Measurements from ENCODE around the gene MDM2.

MDM2 gene

DNA sequence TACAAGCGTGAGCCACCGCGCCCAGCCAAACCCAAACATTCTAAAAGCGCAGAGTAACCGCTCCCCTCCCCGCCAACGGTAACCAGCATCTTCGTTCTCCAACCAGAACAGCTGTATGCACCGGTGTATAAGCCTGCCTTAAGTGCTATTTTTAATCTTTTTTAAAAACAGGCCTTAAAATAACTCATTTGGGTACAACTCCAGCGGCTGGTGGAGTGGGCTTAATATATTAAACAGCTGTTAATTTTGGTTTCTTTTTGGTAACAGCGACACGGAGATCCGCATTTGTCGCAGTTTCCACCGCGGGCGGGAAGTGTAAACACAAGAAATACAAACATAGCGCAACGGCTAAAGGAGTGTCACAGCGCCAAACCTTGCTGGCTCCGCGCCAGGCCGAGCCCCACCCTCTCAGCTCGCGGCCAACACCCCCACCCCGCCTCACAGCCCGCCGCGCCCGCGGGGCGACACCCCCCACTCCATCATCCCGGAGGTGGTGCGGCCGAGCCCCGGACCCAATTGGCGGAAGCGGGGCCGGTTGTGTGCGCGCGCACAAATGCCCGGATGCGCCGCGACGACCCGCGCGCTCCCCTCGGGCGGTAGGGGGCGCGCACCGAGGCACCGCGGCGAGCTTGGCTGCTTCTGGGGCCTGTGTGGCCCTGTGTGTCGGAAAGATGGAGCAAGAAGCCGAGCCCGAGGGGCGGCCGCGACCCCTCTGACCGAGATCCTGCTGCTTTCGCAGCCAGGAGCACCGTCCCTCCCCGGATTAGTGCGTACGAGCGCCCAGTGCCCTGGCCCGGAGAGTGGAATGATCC, at the start of gene MDM2:
TSS of gene MDM2 (plus strand) at position 602 of the 812 bp plus-strand sequence. CDS start 301 bp downstream, outside the sequence.
- peak; percentile 92 for DNase-seq

DNA sequence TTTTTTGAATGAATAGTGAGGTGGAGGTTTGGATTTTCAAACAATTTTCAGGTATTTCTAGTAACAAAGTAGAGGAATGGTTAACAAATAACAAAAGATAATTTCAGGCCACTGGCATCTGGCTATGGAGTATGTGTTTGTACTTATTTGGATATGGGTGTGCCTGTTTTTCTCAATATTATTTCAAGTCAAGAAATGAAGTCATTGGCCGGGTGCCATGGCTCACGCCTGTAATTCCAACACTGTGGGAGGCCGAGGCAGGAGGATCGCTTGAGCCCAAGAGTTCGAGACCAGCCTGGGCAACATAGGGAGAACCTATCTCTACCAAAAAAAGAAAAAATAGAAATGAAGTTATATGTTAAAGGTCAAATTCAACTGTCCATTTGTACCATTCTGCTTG, 48.1 kb upstream of the MDM2 start:
- no peak for DNase-seq

DNA sequence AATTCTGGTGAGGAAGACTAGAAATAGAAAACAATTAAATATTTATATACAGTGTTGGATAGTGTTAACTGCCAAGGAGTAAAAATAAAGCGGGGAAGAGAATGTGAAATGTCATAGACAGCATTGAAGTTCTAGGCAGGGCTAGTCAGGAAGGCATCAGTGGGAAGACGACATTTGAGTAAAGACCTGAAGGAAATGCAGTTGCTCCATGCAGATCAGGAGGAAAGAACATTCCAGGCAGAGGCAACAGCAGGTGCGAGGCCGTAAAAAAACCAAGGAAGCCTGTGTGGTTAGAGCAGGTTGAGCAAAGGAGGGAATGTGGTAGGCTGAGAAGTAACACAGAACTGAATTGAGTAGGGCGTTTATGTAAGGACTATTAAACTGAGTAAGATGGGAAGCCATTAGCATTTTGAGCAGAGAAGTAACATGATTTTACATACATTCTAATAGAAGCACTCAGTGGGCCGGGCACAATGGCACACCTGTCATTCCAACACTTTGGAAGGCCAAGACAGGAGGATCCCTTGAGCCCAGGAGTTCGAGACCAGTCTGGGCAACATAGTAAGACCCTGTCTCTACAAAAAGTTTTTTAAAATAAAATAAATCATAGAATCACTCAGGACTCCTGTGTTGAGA, 47.1 kb upstream of the MDM2 start:
- DNase-seq, result no peak

DNA sequence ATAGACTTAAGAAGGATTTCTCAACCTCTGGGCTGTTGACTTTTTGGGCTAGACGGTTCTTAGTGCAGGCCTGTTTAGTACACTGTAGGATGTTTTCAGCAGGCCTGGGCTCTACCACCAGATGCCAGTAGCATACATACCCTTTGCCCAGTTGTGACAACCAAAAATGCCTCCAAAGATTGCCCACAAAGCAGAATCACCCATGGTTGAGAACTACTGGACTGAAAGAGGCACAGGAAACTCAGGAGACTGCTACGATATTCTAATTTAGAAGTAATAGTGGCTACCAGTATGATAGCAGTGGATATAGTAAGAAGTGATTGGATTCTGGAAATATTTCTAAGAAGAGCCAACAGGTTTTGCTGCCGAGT, 46.5 kb upstream of the MDM2 start:
- DNase-seq, result no peak

DNA sequence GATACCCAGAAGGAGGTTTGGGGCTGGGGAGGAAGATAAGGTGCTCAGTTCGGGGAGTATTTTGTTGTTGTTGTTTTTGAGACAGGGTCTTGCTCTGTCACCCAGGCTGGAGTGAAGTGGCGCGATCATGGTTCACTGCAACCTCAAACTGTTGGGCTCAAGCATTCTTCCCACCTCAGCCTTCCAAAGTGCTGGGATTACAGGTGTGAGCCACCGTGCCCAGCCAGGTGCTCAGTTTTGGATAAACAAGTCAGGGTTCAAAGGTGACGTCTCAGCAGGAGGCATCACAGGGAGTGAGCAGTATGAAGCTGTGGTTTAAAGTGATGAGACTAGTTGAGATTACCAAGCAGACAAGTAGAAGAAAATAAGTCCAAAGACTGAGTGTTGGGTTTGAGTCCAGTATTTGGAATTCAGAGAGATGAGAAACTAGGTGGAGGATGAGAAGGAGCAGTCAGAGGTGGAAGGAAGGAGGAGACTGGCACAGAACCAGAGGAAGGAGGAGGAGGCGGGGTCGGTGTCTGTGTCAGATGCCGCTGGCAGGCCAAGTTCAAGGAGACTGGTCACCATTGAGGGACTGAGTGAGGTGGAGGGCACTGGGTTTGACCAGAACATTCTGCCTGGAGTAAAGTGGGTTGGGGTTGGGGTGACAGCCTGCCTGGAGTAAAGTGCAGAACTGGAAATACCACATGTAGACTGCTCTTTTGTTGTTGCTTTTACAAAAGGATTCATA, 45.9 kb upstream of the MDM2 start:
- no peak for DNase-seq

DNA sequence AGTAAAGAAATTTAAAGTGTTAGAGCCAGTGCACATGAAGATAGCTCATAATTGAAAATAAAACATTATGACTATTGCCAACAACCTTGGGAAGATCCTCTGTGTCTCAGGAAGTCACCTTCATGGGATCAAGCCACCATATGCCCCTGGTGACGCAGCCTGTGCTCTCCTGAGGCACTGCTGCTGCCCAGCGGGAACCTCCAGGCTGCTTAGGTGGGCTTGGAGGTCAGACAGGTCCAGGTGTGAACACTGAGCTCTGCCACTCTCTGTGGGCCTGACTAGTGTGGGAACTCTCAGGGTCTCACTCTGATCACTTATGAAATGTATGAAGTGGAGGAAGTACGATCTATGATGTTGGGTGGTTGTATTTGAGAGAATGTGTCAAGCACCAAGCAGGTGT, 45.3 kb upstream of the MDM2 start:
- DNase-seq, result no peak

DNA sequence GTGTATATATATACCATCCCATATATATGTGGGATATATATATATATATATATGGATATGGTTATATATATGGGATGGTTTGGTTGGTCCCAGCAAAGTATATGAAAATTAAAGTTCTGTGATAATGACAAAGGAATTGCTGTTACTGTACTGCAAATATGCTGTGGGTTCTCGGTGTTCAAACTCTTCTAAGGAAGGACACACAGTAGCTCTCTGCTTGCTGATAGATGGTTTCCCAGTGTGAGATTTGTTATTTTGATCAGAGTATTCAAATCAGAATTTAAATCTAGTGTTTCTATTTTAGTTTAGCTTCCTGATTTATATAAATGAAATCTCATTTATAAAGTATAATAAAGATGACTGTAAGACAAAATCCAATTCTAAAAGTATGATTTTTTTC, 42.3 kb upstream of the MDM2 start:
- no peak for DNase-seq

DNA sequence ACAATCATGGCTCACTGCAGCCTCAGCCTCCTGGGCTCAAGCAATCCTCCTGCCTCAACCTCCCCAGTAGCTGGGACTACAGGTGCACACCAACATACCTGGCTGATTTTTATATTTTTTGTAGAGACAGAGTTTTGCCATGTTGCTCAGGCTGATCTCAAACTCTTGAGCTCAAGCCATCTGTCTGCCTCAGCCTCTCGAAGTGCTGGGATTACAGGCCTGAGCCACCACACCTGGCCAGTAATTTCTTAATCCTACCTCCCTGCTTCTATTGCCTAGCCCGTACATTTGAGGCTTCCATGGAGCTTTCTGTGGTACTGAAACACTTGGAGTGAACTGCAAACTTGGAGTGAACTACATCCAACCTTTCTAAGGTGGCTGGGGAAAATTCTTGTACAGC, 41.3 kb upstream of the MDM2 start:
- no peak for DNase-seq

DNA sequence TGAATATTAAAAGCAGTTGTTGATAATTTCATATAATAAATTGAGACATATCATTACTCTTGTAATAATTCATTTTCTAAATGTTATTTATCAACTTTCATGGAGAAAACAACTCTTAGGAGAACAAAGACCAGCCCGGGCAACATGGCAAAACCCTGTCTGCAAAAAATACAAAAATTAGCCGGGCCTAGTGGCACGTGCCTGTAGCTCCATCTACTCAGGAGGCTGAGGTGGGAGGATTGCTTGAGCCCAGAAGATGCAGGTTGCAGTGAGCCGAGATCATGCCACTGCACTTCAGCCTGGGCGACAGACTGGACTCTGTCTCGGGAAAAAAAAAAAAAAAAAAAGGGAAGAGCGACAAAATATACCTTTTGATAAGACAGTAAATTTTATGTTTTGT, 40.8 kb upstream of the MDM2 start:
- no peak for DNase-seq

DNA sequence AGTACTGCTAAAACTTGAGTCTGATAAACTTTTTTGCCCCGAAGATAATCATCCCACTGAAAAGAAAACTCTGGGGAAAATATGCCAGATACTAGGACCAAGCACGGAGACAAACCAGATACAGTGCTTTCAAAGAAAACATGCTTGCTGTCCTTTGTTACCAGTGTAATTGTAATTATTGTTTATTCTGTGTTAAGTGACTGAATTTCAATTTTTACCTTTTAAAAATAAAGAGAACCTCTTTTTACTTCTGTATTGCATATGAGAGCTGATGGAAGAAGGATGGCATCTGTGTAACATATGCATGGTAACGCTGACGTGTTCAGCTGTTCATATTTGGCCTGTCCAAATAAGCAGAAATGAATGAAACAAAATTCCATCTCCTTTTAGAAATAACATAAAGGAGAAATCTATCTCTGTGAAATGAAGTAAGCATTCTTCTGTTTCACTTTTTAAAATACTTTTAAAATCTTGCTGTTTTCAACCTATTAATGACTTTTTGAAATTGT, 39.5 kb upstream of the MDM2 start:
- DNase-seq, result no peak

DNA sequence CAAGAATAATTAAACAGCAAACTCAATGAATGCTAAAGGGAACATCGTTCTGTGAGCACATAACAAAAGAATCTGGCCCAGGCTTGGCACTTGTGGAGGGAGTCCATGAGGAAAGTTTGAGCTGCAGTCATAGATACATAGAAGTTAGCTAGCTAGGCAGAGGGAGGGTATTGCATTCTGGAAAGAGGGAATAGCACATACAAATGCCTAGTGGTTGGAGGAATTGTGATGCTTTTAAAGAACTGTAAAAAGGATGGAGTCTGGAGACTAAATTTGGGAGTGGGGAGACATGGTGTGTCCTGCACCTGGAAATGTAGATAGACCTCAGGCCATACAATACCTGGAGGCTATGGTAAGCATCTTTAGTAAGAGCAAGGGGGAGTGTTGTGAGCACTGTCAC, 38.0 kb upstream of the MDM2 start:
- no peak for DNase-seq

DNA sequence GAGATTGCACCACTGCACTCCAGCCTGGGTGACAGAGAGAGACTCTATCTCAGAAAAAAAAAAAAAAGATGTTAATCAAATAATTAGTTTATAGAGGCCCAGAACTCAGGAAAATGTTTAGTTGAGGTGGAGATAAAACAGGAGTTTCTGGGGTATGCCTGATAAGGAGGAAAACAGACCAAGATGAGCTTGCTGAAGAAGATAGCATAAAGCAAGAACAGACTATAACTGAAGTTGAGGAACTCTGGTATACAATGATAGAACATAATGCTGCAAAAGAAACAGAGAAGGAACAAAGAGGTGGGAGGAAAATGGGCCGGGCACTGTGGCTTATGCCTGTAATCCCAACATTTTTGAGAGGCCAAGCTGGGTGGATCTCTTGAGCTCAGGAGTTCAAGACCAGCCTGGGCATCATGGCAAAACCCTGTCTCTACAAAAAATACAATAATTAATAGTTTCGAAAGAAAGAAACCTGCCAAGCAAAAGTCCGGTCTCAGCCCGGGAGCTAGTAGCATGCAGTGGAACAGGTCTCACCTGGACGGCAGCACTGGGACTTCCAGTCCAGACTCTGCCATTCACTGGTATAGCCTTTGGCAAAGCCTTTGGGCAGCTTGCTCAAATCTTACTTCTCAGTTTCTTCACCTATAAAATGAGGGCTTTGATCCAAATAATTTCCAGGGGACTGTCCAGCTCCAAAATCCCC, 36.6 kb upstream of the MDM2 start:
- DNase-seq, result no peak

DNA sequence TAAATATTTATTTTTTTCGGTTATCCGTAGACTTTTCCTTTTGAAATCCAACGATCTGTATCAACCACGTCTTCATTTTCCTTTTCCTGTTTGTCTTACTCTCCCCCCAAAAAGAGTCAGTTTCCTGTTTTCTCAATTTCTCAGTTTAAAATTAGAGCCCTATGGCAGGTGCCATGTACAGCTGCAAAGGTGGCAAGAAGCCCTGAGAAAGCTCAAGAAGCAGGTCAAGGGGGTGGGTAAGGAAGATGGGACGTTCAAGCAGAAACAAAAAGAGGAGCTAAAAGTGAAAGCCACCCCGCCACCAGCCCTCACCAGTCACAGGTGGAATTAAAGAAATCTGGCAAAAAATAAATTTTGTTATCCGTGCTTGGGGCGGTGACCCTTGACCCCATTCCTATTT, 35.3 kb upstream of the MDM2 start:
- DNase-seq, result no peak

DNA sequence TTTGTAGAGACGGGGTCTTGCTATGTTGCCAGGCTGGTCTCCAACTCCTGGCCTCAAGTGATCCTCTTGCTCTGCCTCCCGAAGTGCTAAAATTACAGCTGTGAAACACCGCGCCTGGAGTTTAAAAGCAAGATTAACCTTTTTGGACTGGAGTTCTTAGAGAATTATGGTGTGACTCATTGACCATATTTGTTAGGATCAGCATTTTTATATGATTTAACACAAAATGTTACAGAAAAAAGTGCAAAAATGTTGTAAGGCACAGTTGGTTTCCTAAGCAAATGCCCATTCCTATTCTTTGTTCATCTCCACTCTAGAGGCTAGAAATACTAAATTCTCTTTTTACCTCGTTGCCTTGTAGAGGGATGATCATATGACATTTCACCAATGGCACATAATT, 34.4 kb upstream of the MDM2 start:
- no peak for DNase-seq

DNA sequence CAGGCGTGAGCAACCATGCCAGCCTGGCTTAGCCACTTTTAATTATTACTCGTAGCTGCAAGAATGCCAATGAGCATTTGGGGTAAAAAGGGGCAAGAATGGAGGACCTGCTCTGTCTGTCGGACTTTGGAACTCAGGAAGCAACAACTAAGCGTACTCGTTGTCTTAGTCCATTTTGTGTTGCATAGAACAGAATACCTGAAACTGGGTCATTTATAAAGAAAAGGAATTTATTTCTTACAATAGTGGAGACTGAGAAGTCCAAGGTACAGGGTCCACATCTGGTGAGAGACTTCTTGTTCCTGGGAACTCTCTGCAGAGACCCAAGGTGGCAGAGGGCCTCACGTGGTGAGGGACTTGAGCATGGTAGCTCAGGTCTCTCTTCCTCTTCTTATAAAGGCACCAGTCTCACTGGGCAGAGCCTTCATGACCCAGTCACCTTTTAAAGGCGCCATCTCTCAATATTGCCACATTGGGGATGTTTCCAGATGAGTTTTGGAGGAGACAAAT, 32.8 kb upstream of the MDM2 start:
- no peak for DNase-seq

DNA sequence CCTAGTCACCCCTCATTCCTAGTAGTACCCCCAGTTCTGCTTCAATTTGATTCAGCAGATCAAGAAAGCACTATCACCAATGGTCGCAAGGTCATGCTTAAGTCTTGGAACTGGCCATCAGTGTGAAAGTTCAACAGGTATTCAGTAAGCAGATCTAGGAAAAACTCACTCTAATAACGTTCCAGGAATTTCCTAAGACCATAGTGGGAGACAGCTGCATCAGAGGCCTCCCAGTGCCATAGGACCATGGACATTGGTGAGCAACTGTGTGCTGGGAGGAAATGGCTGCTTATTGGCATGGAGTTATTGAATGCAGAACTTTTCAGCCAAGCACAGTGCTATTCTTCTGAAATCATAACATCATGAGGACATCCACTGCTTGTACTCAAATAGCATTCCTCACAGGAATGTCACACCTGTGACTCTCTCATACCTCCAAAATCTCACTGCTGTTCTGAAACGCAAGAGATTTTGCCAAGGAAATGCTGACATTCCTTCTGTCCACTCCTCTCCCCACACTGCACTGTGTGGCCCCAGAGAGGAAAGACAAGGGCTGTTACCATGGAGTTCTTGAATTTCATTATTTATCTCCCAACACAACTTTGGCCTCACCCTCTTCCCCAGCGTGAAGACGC, 30.9 kb upstream of the MDM2 start:
- no peak for DNase-seq

DNA sequence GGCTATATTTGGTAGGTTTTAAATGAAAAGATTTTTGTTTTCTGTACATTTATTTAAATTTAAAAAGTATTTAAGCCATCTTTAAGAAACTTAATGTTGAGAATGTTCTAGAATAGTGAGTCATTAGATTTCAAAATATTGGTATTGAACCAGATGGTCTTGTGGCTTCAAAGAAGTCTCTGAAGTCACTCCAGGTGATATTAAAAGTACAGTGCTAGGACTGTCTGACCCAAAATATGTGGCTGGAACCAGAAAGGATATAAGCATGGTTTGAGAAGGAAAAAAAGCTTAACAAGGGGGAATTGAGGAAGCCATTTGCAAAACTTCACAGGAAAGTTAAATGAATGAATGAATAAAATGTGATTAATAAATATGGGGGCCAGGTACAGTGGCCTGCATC, 28.7 kb upstream of the MDM2 start:
- DNase-seq, result no peak

DNA sequence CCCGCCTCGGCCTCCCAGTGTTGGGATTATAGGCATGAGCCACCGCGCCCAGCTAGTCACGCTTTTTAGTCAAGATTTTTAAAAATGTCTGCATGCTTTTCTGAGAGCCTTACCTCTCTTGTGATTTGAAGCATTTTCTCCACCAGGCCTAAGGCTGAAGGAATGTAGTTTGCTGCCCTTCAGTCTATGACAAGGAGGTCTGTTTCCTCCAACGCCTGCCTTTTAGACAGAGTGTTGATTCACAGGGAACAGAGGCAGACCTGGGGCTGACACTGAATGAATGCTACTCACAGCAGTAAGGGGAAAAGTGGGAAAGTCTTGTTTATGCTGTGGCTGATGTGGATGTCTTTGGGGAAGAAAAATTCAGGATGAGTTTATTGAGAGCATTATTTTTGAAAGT, 27.2 kb upstream of the MDM2 start:
- DNase-seq, result no peak

DNA sequence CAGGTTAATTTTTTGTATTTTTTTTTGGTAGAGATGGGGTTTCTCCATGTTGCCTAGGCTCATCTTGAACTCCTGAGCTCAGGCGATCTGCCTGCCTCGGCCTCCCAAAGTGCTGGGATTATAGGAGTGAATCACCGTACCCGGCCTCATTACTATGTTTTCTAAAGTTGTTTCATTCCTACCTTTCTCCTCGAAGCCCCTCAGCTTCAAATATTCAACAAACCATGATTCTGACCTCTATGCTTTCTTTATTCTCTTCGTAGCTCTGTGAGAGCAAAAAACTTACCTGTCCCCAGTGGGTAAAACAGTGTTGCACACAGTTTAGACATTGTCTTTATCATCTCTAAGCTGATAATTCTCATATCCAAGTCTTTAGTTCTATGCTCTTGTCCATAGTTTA, 26.2 kb upstream of the MDM2 start:
- no peak for DNase-seq

DNA sequence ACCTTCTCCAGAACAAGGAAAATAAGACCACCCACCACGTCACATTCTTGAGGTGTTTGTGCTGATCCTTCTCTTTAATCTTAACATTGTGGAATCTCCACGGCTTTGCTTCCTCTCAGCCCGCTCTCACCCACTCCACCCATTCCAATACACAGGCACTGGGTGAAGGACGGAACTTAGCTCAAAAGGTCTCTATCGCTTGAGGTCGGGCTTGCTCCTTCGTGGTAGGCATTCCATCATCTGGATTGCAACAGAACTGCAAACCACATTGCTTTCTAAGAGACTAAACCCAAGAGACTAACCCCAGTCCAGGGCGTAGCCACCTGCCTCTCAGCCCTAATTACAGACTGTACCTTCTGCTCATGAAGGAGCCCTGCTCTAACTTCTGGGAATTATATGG, 24.0 kb upstream of the MDM2 start:
- no peak for DNase-seq

DNA sequence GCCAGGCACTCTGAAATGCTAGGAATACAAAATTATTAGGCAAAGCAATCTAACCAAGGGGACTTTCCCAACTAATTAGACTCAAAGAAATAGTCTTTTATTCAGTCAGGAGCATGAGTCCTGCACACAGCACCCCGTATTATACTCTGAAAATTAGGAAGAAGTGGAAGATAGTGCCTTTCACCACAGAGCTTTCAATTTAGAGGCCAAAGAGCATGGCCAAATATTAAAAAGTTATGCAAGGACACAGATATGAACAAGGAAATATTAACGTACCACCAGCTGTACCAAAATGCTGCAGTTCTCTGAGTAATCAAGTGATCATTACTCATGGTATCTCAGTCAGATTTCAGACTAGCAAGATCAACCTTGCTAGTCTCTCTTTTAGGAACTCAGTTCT, 22.6 kb upstream of the MDM2 start:
- DNase-seq, result no peak

DNA sequence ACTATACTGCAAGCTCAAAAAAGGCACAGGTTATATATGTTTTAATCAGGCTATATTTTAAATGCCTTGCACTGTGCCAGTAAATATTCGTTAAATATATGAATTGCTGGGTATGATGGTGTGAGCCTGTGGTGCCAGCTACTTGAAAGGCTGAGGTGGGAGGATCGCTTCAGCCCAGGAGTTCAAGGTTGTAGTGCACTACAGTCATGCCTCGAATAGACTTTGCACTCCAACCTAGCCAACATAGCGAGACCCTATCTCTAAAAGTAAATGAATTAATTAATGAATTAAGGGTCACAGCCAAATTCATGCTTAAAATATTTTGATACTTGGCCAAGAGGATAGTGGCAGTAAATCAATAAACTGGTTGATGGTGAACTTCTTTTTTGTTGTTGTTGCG, 22.2 kb upstream of the MDM2 start:
- no peak for DNase-seq

DNA sequence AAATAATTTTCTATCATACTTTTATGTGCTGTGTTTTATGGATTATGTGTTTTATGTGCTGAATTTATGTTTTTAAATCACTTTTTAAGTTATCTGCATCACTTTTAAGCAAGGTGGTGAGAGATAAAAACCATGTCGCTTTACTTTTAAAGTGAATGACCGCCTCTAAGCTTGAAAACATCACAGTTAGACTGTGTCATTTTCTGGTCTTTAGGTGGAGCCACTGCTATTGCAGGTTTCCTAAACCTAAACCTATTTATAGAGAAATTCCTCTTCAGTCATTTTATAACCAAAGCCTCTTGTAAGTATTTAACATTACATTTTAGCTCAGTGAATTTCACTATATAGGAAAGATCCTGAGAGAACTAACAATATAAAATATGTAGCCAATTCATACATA, 21.0 kb upstream of the MDM2 start:
- DNase-seq, result no peak
